ENCODE measurements around the gene COMTD1.

- TF ChIP-seq ZNF274 (IDR thresholded peaks at IDR 0.05; ENCODE audit: insufficient read depth, insufficient read length) (no peak), TCF12 (IDR thresholded peaks at IDR 0.05; ENCODE audit: low read depth, low read length) (no peak), MAX (IDR thresholded peaks at IDR 0.05; ENCODE audit: low read depth, low read length) (no peak), SPI1 (IDR thresholded peaks at IDR 0.05; ENCODE audit: borderline replicate concordance, insufficient read depth, low read depth, low read length) (no peak), CTCF (IDR thresholded peaks at IDR 0.05 in 2 of 3, conservative IDR thresholded peaks at IDR 0.05 in 1 of 3; ENCODE audit: control insufficient read depth in 2 of 3, extremely low read depth in 1 of 3, insufficient read depth in 1 of 3, low read depth in 3 of 3, low read length in 3 of 3) (no peak), FOS (IDR thresholded peaks at IDR 0.05; ENCODE audit: borderline replicate concordance, extremely low read depth, insufficient read length) (no peak)
Measured at GRCh38 chr10:75197906-75198305, 37.9 kb downstream of the COMTD1 start.

Data from GM12878 (cell line).